NCI-H524 (cell line): ENCODE measurements around the gene FGD6.
A peak's percentile ranks its signal among the peaks of the same experiment; 100 is the strongest.
"Not testable (repeated sequence)": the region's sequence is repeated elsewhere in the genome, so short reads cannot be mapped to it uniquely, and the experiment has no call there.

Experiments used
- DNase-seq, 2 experiments: peaks; one replicate each; lab custom pipeline; 2025; lab: John Stamatoyannopoulos, UW

The FGD6 gene

DNA sequence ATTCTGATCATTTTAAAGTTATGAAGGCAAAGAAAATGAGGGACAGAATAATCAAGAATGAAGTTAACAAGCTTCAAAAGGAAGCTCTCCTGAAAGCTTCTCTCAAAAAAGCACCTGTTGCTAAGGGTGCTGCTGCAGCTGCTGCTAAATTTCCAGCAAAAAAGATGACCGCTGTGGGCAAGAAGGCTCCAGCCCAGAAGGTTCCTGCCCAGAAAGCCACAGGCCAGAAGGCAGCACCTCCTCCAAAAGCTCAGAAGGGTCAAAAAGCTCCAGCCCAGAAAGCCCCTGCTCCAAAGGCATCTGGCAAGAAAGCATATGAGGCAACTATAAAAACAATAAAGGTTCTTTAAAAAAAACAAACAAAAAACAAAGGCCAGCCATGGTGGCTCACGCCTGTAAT is 91.2 kb downstream of the FGD6 start:
- no peak for DNase-seq

DNA sequence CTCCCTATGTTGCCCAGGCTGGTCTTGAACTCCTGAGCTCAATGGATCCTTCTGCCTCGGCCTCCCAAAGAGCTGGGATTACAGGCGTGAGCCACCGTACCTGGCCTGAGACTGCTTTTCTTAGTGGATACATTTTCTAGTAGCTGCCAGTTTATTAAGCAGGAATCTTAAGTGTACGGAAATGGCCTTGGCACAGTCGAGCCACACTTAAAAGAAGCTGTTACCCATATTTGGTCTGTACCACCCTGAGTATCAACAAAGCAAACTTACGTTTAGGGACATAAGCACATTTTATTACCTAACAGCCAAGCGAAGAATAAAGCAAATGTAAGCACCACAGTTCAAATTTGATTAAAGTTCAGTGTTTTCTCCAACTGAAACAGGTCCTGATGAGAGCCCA is 93.2 kb downstream of the FGD6 start:
- no peak for DNase-seq

DNA sequence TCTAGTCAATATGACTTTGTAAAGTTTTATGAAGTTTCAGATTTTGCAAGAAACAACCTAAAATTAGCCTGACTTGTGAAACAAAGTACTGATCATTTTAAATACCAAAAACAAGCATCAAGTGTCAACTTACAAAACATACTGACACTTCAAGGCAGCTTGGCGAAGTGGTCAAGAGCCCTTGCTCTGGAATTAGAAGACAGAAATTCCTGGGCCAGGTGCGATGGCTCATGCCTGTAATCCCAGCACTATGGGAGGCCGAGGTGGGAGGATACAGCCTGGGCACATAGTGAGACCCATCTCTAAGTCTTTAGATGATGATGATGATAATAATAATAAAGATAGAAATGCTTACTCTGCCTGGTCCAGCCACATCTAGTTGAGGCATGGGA is 98.5 kb downstream of the FGD6 start:
- DNase-seq: peak in 1 of 2 experiments; percentile 2

DNA sequence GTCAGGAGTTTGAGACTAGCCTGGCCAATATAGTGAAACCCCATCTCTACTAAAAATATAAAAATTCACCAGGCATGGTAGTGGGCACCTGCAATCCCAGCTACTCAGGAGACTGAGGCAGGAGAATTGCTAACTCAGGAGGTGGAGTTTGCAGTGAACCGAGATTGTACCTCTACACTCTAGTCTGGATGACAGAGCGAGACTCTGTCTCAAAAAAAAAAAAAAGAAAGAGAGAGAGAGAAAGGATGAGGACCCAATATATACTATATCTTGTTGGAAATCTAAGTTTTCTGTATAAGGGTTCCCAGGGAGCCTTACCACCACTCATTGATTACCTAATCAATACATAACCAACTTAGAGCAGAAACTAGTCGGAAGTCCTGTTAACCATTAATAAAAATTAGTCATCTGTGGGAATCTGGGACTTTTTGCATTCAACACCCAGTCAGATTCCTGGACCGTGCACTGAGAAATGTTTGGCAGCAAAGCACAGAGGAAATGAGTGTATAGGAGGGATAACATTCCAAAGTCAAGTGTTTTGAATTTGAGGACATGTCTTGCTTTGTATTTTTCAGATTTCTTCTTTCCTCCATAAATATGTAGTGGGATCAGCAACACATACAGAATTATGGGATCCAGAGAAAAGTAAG is 99.0 kb downstream of the FGD6 start:
- no peak for DNase-seq

DNA sequence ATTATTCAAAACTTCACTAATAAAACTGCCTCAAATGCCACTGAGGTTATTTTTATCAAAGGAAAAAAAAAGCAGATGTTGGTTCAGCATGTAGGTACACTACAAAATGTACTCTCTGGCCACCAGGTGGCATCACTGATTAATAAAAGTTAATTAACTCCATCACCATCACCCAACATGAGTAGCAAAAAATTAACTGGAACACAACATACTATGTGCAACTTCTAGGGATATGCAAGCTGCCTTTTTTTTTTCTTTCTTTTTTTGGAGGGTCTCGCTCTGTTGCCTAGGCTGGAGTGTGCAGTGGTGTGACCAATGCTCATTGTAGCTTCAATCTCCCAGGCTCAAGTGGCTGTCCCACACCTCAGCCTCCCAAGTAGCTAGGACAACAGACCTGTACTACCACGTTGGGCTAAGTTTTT is 100.1 kb downstream of the FGD6 start:
- peak; percentile 17 to 75 for DNase-seq

DNA sequence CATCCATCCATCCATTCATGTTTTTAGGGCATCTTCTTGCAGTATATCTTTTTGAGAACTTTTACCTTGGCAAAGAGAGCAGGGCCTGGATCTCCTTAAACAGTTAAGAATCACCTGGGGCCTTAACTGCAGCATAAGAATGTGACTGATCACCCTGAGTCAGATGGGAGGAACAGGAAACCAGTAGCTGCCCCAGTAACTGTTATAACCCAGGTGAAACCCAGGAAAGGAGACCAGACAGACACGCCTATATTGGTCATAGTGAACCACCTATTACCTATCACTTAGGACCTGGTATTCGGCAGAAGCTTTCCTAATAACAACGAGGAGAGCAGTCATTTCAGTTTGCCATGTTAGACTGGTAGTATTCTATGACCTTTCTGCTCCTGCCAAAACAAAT is 100.5 kb downstream of the FGD6 start:
- no peak for DNase-seq

DNA sequence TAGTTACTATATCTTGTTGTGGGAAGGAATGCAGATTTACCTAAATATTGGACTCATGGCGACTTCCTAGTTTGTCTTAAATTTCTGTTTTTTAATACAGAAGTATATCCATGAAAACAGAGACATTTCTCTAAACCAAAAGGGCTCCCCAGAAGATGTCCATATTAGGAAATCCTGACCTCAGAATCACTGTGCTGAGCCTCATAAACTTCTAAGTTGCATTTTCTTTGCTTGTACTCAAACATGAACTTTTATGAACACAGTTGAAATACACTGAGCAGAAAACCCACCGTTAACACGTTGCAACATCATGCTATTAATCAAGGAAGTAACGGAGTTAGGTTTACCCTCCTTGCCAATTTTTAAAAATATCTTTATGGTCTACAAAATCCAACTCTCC is 100.9 kb downstream of the FGD6 start:
- DNase-seq: no peak

DNA sequence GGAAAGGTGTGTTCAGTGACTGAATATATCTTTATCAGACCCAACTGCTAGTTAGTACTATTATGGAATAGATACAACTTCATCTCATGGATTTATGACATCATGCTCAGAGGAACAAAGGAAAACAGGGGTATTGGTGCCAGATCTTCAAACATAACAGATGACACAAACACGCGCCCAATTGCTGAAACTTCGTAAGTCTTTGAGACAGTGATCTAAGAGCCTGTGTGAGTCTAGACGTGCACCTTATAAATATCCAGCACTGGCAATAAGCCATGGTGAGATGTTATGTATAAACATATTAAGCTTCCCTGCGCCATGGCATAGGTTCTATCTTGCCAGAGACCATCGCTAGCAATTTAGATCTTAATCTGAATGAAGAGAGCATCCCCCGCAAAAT is 101.6 kb downstream of the FGD6 start:
- no peak for DNase-seq

DNA sequence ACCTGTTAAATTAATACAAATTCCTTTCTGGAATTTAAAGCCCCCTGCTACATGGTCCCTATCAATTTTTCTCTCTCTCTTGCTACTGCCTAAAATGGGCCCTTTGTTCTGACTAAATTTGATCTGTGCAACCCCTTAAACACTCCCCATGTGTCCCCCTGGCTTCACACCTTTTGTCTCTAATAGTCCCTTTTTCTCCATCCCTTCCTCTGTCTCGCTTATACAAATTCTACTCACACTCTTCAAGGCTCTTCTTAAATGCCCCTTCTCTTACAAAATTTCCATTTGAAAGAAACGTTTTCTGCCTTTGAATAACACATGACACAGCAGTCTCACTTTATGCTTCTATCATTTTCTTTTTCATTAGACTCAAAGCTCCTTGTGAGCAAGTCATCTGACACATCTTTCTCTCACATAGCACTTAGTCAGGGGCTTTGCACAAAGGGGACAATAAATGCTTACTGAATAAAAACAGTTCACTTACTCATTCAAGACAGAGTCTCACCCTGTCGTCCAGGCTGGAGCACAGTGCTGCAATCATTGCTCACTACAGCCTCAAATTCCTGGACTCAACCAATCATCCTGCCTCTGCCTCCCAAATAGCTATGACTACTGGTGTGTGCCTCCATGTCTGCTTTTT is 102.4 kb downstream of the FGD6 start:
- DNase-seq: no peak

DNA sequence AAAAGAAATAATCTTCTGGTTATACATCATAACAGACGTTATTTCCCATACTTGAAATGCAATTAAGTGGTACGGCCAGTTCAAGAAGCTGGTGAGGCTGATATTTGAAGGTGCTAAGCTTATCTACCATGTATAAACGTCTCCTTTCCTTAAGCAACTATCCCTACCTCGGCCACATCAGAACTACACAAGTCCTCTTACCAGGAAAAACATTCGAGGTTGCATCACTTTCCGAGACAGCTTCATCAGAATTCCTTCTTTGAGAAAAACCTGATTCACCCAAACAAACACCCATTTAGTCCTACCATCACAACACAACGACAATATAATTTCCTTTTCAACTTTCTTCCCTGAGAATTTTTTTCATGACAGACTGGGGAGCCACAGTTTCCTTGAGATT is 109.9 kb downstream of the FGD6 start:
- DNase-seq: no peak

DNA sequence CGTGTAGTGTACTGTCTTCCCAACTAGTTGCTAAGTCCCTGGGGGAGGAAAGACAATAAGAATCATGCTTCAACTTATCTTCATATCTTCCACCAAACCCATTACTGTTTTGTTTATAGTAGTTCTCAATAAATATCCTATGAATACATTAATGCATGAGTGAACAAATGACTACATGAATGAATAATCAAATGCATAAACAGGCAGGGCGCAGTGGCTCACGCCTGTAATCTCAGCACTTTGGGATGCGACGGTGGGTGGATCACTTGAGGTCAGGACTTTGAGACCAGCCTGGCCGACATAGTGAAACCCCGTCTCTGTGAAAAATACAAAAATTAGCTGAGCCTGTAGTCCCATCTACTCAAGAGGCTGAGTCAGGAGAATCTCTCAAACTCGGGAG is 111.7 kb downstream of the FGD6 start:
- no peak for DNase-seq

DNA sequence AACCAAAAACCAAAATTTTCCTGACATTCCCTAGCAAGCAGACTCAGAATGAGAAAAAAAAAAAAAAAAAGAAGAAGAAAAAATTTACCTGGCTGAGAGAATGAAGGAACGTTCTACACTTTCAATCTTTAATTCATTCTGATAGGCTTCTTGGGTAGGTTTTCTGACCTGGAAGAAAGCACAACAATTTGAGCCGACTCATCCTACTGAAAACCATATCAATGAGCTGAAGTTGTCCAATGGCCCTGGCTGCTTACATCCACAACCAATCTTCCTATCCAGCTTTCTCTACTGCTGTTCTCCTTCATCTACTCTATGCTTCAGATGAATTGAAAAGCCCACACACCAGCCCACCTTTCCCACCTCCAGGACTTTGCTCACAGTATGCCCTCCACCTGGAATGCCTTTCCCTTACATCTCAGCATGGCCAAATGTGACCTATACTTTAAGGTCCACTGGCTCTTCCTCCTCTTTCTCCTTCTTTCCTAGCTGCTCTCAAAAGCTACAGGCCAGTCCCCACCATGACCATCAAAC is 112.3 kb downstream of the FGD6 start:
- no peak for DNase-seq

DNA sequence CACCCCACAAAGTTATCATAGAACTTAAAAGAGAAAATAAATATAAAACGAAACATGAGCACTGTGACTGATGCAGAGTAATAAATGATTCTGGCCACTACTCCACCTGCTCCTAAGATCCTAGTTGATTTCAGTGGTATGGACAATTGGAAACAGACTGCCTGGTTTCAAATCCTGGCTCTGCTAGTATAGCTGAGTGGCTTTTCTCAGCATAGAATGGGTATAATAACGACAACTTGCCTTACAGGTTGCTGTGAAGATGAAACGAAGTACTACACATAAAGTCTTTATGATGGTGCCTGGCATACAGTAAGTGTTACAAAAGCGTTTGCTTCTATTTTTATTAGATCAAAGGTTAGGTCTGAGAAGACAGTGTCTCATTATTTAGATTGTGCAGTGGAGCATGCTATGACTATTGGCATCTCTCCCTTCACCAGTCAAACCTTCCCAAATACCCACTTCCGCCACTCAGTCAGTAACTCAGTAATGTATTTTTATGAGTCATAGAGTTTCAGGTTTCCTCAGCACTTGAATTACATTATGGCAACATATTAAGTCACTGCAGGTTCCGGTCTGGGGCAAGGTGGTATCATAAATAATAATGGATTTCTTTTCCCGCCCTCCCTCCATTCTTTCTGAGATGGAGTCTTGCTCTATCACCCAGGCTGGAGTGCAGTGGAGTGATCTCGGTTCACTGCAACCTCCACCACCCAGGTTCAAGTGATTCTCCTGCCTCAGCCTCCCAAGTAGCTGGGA is 114.2 kb downstream of the FGD6 start:
- peak in 1 of 2 experiments; percentile 52 for DNase-seq

DNA sequence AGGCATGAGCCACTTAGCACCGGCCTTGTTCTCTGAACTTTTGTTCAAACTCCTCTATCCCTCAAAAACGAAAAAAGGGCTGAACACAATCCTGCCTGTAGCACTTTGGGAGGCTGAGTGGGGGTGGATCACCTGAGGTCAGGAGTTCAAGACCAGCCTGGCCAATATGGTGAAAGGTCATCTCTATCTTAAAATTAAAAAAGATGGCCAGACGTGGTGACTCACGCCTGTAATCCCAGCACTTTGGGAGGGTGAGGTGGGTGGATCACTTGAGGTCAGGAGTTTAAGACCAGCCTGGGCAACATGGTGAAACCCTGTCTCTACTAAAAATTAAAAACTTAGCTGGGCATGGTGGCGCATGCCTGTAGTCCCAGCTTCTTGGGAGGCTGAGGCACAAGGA is 115.3 kb downstream of the FGD6 start:
- not testable (repeated sequence) for DNase-seq

DNA sequence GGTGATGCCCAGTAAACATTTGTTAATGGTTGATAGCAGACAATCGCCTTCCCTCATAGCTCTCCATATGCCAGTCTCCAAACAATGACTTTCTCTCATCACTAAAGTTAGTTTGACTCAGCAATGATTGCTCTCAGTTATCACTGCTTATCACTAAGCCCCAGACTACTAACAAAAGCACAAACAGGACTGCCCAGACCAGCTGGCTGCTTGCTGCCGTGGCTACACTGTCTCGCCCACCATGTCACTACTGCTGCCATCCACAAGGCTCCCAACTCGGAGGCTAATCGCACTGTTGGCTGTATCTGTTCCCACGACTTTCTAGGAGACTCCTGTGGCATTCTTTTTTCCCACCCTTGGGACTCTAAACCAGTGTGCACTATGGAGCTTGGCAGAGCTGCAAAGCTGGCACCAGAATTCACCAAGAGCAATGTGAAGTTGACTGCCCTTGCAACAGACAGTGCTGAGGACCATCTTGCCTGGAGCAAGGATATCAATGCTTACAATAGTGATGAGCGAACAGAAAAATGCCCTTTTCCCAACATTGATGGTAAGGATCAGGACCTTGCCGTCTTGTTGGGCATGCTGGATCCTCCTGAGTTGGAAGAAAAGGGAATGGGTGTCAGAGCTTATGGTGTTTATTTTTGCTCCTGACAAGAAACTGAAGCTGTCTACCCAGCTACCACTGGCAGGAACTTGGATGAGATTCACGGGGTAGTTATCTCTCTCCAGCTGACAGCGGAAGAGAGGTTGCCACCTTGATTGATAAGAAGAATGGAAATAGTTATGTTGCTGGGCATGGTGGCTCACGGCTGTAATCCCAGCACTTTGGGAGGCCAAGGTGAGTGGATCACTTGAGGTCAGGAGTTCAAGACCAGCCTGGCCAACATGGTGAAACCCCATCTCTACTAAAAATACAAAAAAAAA is 116.7 kb downstream of the FGD6 start:
- no peak for DNase-seq

DNA sequence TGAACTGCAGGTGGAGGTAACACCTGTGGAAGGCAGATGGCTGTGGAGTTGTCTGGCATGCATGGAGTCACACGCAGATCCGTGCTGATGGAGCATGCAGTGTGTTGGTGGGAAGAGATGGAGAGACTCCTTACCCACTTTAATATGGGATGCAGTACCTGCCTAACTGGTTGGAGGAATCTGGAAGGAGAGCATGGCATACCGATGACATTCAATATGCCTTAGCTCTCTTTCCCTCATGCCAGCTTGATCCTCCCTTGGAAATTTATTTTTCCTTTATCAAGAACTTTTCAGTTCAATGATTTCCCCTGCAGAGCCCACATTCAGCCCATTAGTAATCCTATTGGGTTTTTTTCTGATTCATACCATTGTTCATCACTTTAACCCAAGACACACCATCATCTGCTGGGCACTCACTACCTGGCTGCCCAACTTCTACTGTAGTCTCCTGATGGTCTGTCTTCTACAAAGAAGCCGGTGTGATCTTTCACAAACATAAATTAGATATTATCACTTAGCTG is 117.9 kb downstream of the FGD6 start:
- DNase-seq: no peak

DNA sequence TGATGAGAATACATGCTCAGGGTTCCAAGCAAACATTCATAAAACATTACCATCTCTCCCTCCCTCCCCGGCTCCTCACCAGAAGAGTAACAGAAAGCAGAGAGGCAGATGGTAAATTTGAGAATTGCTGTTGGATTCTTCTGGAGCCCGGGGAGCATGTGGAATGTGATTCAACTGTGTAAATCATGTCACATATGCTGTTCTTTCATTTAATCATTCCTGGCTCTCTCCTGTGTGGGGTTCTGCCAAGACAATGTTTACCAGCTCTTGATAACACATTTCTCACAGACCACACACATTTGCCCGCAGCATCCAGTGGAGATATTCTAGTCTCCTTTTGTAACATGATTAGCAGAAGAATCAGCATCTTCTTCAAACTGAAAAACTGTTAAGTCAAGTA is 120.4 kb downstream of the FGD6 start:
- DNase-seq: no peak

DNA sequence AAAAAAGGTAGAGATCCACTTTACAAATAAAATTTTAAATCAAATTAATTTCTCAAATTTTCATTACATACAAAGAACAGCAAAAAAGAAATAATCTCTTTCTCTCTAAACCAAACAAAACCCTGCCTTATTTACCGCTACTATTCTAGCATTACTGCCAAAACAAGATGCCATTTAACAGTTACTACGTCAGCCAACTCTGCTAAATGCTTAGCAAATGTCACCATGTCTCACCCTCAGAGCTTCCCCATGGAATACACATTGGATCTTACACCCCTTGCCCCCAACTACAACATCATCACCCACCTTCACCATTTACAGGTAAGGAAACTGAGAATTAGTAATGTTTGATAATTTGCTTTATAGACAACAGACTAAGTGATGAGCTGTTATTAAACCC is 120.9 kb downstream of the FGD6 start:
- no peak for DNase-seq

DNA sequence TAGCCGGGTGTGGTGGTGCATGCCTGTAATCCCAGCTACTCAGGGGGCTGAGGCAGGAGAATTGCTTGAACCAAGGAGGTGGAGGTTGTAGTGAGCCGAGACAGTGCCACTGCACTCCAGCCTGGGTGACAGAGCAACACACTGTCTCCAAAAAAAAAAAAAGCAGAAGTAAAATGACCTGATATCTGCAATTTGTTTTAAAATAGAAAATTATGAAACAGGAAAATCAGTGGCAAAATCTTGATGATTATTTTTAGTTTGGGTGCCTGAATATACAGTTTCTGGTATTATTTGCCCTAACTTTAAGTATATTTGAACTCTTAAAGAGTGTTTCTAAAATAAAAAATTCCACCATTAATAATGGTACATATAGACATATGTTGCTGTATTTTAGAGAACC is 121.4 kb downstream of the FGD6 start:
- not testable (repeated sequence) for DNase-seq

DNA sequence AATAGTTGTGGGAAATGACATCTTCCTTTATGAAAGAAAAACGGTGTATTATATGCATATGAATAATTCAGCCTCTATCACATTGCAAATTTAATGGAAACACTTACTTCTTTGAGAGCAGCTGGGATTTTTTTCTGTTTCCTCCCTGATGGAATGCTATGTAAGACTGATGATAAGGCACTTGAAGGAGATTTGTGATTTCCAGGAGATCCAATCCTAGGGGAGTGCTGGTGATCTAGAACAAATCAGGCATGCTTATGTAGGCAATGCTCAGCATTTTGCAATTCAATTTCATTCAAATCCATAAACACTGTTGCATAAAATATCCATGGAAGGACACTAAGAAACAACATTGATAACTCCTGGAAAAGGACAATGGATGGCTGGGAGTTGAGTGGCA is 127.8 kb downstream of the FGD6 start:
- no peak for DNase-seq

DNA sequence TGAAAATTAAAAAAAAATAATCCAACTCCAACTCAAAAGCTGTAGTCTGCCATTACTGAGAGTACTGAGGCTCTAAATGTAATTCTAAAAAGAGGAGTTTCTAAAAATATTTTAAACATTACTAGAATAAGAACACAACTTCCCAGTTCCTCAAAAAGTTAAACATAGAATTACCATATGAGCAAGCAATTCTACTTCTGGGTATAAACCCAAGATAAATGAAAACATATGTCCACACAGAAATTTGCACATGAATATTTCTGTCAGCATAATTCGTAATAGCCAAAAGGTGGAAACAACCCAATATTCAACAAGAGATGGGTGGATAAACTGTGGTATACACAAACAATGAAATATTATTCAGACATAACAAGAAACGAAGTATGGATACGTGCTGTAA is 128.9 kb downstream of the FGD6 start:
- DNase-seq: no peak

DNA sequence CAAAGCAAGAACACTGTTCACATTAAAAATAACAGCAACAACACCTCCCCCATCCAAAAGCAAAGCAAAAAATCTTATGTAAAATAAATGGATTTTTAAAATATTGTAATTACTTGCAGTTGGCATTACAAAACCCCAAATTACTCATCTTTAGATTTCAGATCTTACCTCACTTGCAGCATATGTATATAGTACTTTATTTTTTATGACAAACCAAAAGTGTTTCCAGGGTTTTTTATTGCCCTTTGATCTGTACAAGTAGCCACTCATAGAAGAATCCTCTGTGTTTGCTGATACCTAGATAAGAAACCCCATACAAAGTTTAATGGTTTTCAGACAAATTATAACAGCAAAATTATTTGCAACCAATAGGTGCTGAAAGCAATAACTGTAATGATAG is 131.7 kb downstream of the FGD6 start:
- no peak for DNase-seq
